GM18505 (cell line): ENCODE measurements around the gene AOX1.
"Not testable (repeated sequence)": the region's sequence is repeated elsewhere in the genome, so short reads cannot be mapped to it uniquely, and the experiment has no call there.

Experiments used
- ATAC-seq: cut with Tn5 transposase; IDR thresholded peaks from one replicate; pipeline ENCODE4 v1.9.1; 2021; ENCODE audit not compliant: unreplicated experiment
- POLR2A ChIP-seq: IDR thresholded peaks from 4 replicates; pipeline ENCODE4 v1.6.1; 2011; ENCODE audit warnings: borderline replicate concordance; ENCODE audit not compliant: insufficient read depth, insufficient read length; ENCODE audit errors: extremely low read depth

Gene AOX1

GRCh38 chr2:200700856-200701255 lies 115.0 kb downstream of the AOX1 start:
- no peak for TF ChIP-seq POLR2A
- ATAC-seq, result no peak

DNA sequence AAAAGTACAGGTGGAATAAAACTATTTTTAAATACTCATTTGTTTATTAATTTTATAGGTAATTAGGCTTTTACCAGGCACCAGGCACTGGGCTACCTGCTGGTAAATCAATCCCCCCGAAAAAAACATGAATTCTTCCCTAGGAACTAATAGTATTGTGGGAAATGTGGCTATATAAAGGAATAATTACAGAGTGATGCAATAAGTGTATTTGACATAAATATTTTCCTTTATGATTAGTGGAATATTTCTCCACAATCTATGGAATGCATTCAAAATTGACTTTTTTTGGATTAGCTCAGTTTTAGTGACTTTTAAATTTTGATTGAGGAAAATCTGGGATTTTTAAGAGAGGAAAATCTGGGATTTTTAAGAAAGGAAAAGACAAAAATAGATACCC lies 116.2 kb downstream of the AOX1 start:
- no peak for ATAC-seq
- TF ChIP-seq POLR2A, result no peak

GRCh38 chr2:200702646-200703118 lies 116.9 kb downstream of the AOX1 start:
- no peak for TF ChIP-seq POLR2A

DNA sequence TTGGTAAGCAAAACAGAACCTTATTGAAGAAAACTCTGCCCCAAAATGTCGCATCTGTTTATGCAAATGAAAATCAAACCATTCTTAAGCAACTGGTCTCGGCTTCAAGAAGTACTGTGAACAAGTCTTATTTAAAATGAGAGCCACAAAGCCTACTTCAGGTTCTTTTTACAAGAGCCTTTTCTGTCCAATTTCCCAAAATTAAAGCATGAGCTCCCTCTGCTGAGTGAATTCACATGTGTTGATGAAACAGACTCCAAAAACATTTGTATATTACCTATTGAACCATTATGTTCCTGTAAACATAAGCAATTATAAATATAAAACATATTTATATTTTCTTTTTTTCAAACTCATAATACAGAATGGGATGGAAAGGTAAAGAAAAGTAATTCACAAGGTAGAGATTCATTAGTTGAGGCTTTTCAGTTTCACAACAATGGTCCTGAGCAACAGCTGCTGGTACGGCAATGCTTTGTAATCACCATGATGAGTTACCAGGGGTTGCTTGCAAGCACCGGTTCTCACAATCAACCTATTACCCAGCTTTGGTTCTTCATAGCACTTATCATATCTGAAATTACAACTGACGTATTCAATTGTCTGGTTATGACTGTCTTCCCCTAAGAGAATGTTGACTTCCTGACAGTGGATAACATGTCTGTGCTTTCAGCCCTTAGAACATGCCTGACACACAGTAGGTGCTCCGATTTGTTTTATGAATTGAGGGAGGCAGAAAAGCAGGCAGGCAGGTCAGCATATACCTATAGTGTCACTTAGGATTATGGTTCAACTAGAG lies 117.5 kb downstream of the AOX1 start:
- TF ChIP-seq POLR2A, result no peak
- no peak for ATAC-seq

More at GRCh38 chr2:200702646-200703118, 116.9 kb downstream of the AOX1 start:
- ATAC-seq, result no peak

GRCh38 chr2:200703926-200704637 lies 118.3 kb downstream of the AOX1 start:
- no peak for TF ChIP-seq POLR2A
- ATAC-seq, result no peak

- no peak for TF ChIP-seq POLR2A
- no peak for ATAC-seq
These were observed 119.7 kb downstream of the AOX1 start for GRCh38 chr2:200705305-200706041.

GRCh38 chr2:200708943-200709342 lies 123.1 kb downstream of the AOX1 start:
- TF ChIP-seq POLR2A, result no peak
- no peak for ATAC-seq

GRCh38 chr2:200713003-200713703 lies 127.3 kb downstream of the AOX1 start:
- peak; percentile 99 for ATAC-seq
- TF ChIP-seq POLR2A, result peak; percentile 95

DNA sequence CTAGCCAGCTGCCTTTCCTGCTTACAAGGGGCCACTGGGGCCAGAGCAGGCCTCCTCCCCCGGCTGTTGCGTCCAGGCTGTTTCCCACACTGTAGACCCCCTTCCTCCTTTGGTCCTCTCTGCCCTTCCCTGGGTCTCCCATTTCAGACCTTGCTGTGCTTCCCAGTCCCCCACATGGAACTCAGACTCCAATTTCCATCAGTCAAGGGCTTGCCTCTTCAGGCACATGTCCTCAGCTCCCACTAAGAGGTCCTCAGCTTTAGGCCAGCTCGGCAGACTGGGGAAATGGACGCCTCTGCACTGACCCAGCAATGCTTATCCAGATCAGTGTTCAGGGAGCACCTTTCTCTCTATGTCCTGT lies 127.9 kb downstream of the AOX1 start:
- TF ChIP-seq POLR2A, result no peak
- ATAC-seq, result no peak

DNA sequence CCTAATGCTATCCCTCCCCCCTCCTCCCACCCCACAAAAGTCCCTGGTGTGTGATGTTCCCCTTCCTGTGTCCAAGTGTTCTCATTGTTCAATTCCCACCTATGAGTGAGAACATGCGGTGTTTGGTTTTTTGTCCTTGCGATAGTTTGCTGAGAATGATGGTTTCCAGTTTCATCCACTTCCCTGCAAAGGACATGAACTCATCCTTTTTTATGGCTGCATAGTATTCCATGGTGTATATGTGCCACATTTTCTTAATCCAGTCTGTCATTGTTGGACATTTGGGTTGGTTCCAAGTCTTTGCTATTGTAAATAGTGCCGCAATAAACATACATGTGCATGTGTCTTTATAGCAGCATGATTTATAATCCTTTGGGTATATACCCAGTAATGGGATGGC lies 129.2 kb downstream of the AOX1 start:
- not testable (repeated sequence) for ATAC-seq

- no peak for TF ChIP-seq POLR2A
- no peak for ATAC-seq
These were observed 130.6 kb downstream of the AOX1 start for GRCh38 chr2:200716386-200716785.
